Measurements from ENCODE around the gene MCCC1. TPM values are rescaled to one million over a fixed set of nuclear protein-coding genes. Genes with fewer than 3 reads are reported as not detected.

Gene MCCC1
- total and polyA plus RNA-seq, 10 of the 15 experiments (the other 5 are each of a cell fraction or from before 2014, with no cell fraction given): 35.0 to 71.7 (median 47.0) TPM

DNA sequence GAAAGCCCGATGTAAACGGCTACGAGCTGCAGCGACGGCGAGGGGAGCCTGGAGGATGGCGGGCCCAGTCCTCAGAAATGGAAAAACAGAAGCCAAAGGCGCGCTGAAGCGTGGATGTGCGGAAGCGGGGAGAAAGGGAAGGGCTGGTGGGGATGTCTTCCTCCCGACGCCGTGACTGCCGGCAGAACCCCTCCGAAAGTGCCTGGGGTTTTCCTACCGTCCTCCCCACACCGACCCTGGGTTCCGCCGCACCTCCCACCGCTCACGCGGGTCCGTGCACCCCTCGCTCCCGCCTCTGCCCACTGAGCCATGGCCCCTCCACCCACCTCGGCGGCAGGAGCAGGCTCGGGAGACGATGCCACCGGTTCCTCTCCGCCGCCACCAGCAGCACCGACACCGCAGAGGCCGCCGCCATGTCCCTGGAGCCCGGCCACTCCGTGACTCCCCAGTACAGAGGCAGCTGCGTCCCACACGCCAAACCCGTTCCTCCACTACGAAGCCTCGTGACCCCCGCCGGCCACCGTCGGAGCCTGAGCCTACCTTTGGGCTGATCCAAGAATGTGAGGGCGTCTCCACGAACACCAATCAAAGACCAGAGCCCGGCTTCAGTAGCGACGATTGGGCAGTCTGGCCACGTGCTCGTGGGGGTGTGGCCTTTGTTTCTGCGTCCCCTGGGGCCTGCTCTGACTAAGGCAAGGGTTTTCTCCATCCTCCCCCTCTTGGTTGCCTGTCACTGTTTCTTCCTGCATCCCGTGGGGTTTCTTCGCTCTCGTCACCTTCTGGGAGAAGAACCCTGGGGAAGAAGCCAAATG is at the start of gene MCCC1 (continued):
- TF ChIP-seq, protein P1, sequence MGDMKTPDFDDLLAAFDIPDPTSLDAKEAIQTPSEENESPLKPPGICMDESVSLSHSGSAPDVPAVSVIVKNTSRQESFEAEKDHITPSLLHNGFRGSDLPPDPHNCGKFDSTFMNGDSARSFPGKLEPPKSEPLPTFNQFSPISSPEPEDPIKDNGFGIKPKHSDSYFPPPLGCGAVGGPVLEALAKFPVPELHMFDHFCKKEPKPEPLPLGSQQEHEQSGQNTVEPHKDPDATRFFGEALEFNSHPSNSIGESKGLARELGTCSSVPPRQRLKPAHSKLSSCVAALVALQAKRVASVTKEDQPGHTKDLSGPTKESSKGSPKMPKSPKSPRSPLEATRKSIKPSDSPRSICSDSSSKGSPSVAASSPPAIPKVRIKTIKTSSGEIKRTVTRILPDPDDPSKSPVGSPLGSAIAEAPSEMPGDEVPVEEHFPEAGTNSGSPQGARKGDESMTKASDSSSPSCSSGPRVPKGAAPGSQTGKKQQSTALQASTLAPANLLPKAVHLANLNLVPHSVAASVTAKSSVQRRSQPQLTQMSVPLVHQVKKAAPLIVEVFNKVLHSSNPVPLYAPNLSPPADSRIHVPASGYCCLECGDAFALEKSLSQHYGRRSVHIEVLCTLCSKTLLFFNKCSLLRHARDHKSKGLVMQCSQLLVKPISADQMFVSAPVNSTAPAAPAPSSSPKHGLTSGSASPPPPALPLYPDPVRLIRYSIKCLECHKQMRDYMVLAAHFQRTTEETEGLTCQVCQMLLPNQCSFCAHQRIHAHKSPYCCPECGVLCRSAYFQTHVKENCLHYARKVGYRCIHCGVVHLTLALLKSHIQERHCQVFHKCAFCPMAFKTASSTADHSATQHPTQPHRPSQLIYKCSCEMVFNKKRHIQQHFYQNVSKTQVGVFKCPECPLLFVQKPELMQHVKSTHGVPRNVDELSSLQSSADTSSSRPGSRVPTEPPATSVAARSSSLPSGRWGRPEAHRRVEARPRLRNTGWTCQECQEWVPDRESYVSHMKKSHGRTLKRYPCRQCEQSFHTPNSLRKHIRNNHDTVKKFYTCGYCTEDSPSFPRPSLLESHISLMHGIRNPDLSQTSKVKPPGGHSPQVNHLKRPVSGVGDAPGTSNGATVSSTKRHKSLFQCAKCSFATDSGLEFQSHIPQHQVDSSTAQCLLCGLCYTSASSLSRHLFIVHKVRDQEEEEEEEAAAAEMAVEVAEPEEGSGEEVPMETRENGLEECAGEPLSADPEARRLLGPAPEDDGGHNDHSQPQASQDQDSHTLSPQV (IDR thresholded peaks at IDR 0.05): no peak
- TF ChIP-seq, protein P2, sequence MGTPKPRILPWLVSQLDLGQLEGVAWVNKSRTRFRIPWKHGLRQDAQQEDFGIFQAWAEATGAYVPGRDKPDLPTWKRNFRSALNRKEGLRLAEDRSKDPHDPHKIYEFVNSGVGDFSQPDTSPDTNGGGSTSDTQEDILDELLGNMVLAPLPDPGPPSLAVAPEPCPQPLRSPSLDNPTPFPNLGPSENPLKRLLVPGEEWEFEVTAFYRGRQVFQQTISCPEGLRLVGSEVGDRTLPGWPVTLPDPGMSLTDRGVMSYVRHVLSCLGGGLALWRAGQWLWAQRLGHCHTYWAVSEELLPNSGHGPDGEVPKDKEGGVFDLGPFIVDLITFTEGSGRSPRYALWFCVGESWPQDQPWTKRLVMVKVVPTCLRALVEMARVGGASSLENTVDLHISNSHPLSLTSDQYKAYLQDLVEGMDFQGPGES (IDR thresholded peaks at IDR 0.05): peak; percentile 79
- TF ChIP-seq, protein P3, sequence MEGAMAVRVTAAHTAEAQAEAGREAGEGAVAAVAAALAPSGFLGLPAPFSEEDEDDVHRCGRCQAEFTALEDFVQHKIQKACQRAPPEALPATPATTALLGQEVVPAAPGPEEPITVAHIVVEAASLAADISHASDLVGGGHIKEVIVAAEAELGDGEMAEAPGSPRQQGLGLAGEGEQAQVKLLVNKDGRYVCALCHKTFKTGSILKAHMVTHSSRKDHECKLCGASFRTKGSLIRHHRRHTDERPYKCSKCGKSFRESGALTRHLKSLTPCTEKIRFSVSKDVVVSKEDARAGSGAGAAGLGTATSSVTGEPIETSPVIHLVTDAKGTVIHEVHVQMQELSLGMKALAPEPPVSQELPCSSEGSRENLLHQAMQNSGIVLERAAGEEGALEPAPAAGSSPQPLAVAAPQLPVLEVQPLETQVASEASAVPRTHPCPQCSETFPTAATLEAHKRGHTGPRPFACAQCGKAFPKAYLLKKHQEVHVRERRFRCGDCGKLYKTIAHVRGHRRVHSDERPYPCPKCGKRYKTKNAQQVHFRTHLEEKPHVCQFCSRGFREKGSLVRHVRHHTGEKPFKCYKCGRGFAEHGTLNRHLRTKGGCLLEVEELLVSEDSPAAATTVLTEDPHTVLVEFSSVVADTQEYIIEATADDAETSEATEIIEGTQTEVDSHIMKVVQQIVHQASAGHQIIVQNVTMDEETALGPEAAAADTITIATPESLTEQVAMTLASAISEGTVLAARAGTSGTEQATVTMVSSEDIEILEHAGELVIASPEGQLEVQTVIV (IDR thresholded peaks at IDR 0.05; ENCODE audit: borderline replicate concordance, partially characterized antibody): no peak
- TF ChIP-seq SMARCA5 (IDR thresholded peaks at IDR 0.05) (0 out of 2 replicates have a peak, but pooled peaks have one; percentile 40), CREM (IDR thresholded peaks at IDR 0.05; ENCODE audit: low read depth) (peak; percentile 44), NBN (IDR thresholded peaks at IDR 0.05) (peak; percentile 70), FOS (IDR thresholded peaks at IDR 0.05; ENCODE audit: borderline replicate concordance, extremely low read depth, insufficient read length) (peak; percentile 74), ZSCAN29 (IDR thresholded peaks at IDR 0.05) (no peak), SIX5 (IDR thresholded peaks at IDR 0.05; ENCODE audit: low read depth, low read length, severe bottlenecking) (no peak), CEBPB (IDR thresholded peaks at IDR 0.05; ENCODE audit: borderline replicate concordance in 1 of 2, low read depth in 2 of 2, low read length in 2 of 2) (no peak), BRCA1 (IDR thresholded peaks at IDR 0.05; ENCODE audit: low read depth, low read length) (no peak), BACH1 (IDR thresholded peaks at IDR 0.05; ENCODE audit: borderline replicate concordance) (peak; percentile 78; the same call in 1 of the 2 replicates), ZNF384 (IDR thresholded peaks at IDR 0.05; ENCODE audit: borderline replicate concordance, low read depth, low read length) (no peak), RB1 (IDR thresholded peaks at IDR 0.05; ENCODE audit: borderline replicate concordance) (peak; percentile 52; the same call in 1 of the 2 replicates), SUPT20H (IDR thresholded peaks at IDR 0.05; ENCODE audit: borderline replicate concordance, control insufficient read depth, low read depth, low read length) (no peak), KAT2A (conservative IDR thresholded peaks at IDR 0.05; ENCODE audit: control insufficient read depth, low read depth, low read length) (no peak), TCF12 (IDR thresholded peaks at IDR 0.05; ENCODE audit: low read depth, low read length) (peak; percentile 64; the same call in 1 of the 2 replicates)
- TF ChIP-seq, protein P4, sequence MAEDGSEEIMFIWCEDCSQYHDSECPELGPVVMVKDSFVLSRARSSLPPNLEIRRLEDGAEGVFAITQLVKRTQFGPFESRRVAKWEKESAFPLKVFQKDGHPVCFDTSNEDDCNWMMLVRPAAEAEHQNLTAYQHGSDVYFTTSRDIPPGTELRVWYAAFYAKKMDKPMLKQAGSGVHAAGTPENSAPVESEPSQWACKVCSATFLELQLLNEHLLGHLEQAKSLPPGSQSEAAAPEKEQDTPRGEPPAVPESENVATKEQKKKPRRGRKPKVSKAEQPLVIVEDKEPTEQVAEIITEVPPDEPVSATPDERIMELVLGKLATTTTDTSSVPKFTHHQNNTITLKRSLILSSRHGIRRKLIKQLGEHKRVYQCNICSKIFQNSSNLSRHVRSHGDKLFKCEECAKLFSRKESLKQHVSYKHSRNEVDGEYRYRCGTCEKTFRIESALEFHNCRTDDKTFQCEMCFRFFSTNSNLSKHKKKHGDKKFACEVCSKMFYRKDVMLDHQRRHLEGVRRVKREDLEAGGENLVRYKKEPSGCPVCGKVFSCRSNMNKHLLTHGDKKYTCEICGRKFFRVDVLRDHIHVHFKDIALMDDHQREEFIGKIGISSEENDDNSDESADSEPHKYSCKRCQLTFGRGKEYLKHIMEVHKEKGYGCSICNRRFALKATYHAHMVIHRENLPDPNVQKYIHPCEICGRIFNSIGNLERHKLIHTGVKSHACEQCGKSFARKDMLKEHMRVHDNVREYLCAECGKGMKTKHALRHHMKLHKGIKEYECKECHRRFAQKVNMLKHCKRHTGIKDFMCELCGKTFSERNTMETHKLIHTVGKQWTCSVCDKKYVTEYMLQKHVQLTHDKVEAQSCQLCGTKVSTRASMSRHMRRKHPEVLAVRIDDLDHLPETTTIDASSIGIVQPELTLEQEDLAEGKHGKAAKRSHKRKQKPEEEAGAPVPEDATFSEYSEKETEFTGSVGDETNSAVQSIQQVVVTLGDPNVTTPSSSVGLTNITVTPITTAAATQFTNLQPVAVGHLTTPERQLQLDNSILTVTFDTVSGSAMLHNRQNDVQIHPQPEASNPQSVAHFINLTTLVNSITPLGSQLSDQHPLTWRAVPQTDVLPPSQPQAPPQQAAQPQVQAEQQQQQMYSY (CRISPR knock-in tag; IDR thresholded peaks at IDR 0.05): no peak

All from GM12878 (cell line).